Upper lobe of left lung (tissue), 6 donors: Measurements from ENCODE around the gene PRKN. TPM values are rescaled to one million over a fixed set of nuclear protein-coding genes. Genes with fewer than 3 reads are reported as not detected.
A peak's percentile ranks its signal among the peaks of the same experiment; 100 is the strongest.
"Not testable (repeated sequence)": the region's sequence is repeated elsewhere in the genome, so short reads cannot be mapped to it uniquely, and the experiment has no call there.

Source experiments
- ATAC-seq, 2 donors: fragments of 200-7000 bp; cut with Tn5 transposase; one replicate each; pipeline ENCODE4 v1.9.1; 2022; ENCODE audit warnings: mild to moderate bottlenecking in 2 of 2, moderate library complexity in 2 of 2; ENCODE audit not compliant: low FRiP score in 2 of 2
- DNase-seq, 2 donors: peaks; one replicate each; pipeline ENCODE4 v3.0.0-alpha.2; 2019 to 2020
- H3K27ac ChIP-seq, 4 donors: fragments of 200-600 bp; sonication (generic); one replicate each; pipeline ENCODE4 v1.5.1; 2016 to 2019
- H3K27me3 ChIP-seq, 4 donors: fragments of 200-600 bp; sonication (generic); one replicate each; pipeline ENCODE4 v1.5.1; 2017 to 2019
- H3K36me3 ChIP-seq, 4 donors: fragments of 200-600 bp; sonication (generic); one replicate each; pipeline ENCODE4 v1.5.1; 2016 to 2019
- H3K4me1 ChIP-seq, 4 donors: fragments of 200-600 bp; sonication (generic); one replicate each; pipeline ENCODE4 v1.5.1; 2018 to 2019
- H3K4me3 ChIP-seq, 4 donors: fragments of 200-600 bp; sonication (generic); one replicate each; pipeline ENCODE4 v1.5.1; 2017 to 2019; ENCODE audit warnings: mild to moderate bottlenecking in 2 of 4, moderate library complexity in 1 of 4
- H3K9me3 ChIP-seq, 4 donors: fragments of 200-600 bp; sonication (generic); one replicate each; pipeline ENCODE4 v1.5.1; 2018 to 2019
- EP300 ChIP-seq, 4 donors: sonication (generic); formaldehyde crosslinking; IDR thresholded peaks; one replicate each; pipeline ENCODE4 v1.5.1; 2017; ENCODE audit warnings: antibody characterized with exemption in 4 of 4, control low read depth in 2 of 4
- POLR2A ChIP-seq, 4 donors: fragments of 450-650 bp; IDR thresholded peaks; one replicate each; pipeline ENCODE4 v1.5.1; 2016 to 2017; ENCODE audit warnings: antibody characterized with exemption in 4 of 4, mild to moderate bottlenecking in 2 of 4
- POLR2AphosphoS5 ChIP-seq, 2 donors: sonication (generic); formaldehyde crosslinking; IDR thresholded peaks; one replicate each; pipeline ENCODE4 v1.5.1; 2017; ENCODE audit warnings: antibody characterized with exemption in 2 of 2
- whole genome bisulfite sequencing, 2 donors: methylation state at CpG; one replicate each; pipeline ENCODE4 v1.1.5; 2017 to 2018; 5-methylcytosine and 5-hydroxymethylcytosine counted together
- total RNA-seq, 6 donors: library from RNA; depleted of rRNA in 4 of 6; stranded (reverse); fragments of >200 nt in 4 of 6; gene quantifications; one replicate each; pipeline versions ENCODE4 v1.1.0 to v1.2.1, GENCODE V29; 2016 to 2021
- TF ChIP-seq, protein P1 (sequence below), 6 experiments: fragments of 450-650 bp in 4 of 6; fragments of 200-600 bp in 2 of 6; sonication (generic) in 2 of 6; IDR thresholded peaks; one replicate each; pipeline ENCODE4 v1.5.1; 2016 to 2019; ENCODE audit warnings: antibody characterized with exemption in 6 of 6
- donor health status: DM: no; HTN: no; CAD: no; lungs with moderate emphysema.
- donor health status: DM: no; HTN: yes; CAD: no; lungs with severe emphysema.

The PRKN gene
- total RNA-seq, 6 donors from 2014 or later = 2.7 to 29.3 (median 5.5) TPM

DNA sequence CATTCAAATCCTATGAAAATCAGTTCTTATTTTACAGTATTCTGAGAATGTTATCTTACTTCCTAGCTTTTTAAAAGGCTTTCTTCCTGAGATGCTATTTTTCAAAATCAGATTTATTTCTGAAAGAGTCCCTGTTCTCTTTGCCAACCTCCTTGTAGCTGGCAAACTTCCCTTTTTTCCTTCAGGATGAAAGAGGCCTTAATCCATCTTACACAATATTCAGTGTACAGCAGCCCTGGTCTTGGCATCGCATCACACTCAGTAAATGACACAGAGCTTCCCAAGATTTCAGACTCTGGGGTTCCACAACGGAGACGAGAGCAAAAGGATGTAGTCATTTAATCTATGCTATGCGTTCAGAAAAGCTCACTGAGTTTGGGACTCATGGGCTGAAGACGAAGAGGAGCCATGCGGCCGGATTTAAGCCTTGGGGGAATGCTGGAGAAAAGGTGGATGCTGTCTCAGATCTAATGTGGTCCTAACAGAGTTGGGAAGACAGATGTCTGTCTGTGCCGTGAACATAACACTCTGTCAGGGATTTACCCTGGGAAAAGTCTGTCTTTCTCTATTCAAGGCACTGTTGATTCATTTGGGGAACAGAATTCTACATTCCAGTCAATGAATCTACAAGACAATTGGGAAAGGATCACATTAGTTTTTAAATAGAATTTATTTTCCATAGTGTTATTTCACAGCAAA is 837.3 kb downstream of the PRKN start:
- H3K4me1 ChIP-seq = no peaks in the 10 kb centered on the region
- no peak for TF ChIP-seq POLR2A (IDR thresholded peaks at IDR 0.05)
- TF ChIP-seq POLR2AphosphoS5 (IDR thresholded peaks at IDR 0.05) = no peak
- TF ChIP-seq EP300 (IDR thresholded peaks at IDR 0.05) = no peak
- H3K4me3 ChIP-seq = no peak overlapping the region
- no peaks in the 10 kb centered on the region for H3K36me3 ChIP-seq
- 60 to 66% methylated on average over 8 of the region's 8 CpGs for WGBS, 2 donors
- H3K27ac ChIP-seq = no peak overlapping the region
- no peaks in the 10 kb centered on the region for H3K27me3 ChIP-seq
- no peak for ATAC-seq
- no peak for DNase-seq
- no peaks in the 10 kb centered on the region for H3K9me3 ChIP-seq

DNA sequence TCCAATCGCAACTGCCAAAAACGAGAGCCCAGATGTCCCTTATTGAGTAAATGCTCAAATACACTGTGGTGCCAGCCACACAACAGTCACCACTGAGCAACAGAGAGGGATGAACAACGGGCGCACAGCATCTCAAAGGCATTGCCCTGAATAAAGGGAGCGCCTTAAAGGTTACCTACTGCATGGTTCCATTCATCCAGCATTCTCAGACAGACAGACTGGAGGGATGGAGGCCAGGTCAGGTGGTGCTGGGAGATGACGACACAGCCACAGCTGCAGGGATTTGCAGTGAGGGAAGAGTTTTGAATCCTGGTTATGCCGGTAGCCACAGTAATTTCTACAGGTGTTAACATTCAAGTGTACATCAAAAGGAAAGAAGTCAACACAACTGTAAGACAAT is 838.2 kb downstream of the PRKN start:
- 83 to 88% methylated on average over 7 of the region's 7 CpGs for WGBS, 2 donors

DNA sequence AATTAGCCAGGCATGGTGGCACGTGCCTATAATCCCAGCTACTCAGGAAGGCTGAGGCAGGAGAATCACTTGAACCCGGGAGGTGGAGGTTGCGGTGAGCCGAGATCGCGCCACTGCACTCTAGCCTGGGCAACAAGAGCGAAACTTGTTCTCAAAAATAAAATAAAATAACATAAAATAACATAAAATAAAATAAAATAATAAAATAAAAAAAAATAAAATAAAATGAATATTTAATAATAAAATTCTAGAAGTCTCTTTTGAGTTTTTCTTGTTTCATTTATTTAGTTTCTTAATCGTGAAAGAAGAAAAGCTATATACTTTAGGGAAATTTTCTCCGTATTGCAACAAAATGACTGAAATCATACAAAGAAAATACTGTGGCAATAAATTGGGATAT is 841.0 kb downstream of the PRKN start:
- not testable (repeated sequence) for H3K4me3 ChIP-seq, H3K27me3 ChIP-seq, H3K36me3 ChIP-seq, H3K9me3 ChIP-seq, H3K4me1 ChIP-seq, H3K27ac ChIP-seq, ATAC-seq, DNase-seq
- WGBS, 2 donors = 97% methylated on average over 9 of the region's 9 CpGs

More for the DNA sequence above, 838.2 kb downstream of the PRKN start:
- H3K27ac ChIP-seq = no peak overlapping the region
- H3K4me1 ChIP-seq = no peaks in the 10 kb centered on the region
- H3K4me3 ChIP-seq = no peak overlapping the region
- no peak for TF ChIP-seq POLR2A (IDR thresholded peaks at IDR 0.05)
- TF ChIP-seq POLR2AphosphoS5 (IDR thresholded peaks at IDR 0.05) = no peak
- TF ChIP-seq, protein P1, sequence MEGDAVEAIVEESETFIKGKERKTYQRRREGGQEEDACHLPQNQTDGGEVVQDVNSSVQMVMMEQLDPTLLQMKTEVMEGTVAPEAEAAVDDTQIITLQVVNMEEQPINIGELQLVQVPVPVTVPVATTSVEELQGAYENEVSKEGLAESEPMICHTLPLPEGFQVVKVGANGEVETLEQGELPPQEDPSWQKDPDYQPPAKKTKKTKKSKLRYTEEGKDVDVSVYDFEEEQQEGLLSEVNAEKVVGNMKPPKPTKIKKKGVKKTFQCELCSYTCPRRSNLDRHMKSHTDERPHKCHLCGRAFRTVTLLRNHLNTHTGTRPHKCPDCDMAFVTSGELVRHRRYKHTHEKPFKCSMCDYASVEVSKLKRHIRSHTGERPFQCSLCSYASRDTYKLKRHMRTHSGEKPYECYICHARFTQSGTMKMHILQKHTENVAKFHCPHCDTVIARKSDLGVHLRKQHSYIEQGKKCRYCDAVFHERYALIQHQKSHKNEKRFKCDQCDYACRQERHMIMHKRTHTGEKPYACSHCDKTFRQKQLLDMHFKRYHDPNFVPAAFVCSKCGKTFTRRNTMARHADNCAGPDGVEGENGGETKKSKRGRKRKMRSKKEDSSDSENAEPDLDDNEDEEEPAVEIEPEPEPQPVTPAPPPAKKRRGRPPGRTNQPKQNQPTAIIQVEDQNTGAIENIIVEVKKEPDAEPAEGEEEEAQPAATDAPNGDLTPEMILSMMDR (IDR thresholded peaks at IDR 0.05) = no peak
- no peak for TF ChIP-seq EP300 (IDR thresholded peaks at IDR 0.05)
- no peak for ATAC-seq
- no peak for DNase-seq
- H3K9me3 ChIP-seq = no peaks in the 10 kb centered on the region
- H3K36me3 ChIP-seq = no peaks in the 10 kb centered on the region
- H3K27me3 ChIP-seq = no peaks in the 10 kb centered on the region

- Histone ChIP-seq H3K4me3 (no peak overlapping the region), H3K27ac (no peak overlapping the region), H3K4me1 (no peaks in the 10 kb centered on the region), H3K36me3 (no peaks in the 10 kb centered on the region), H3K27me3 (no peaks in the 10 kb centered on the region), H3K9me3 (no peaks in the 10 kb centered on the region)
- ATAC-seq (no peak), DNase-seq (no peak)
- TF ChIP-seq, protein P1 (IDR thresholded peaks at IDR 0.05) = no peak
- TF ChIP-seq POLR2AphosphoS5 (IDR thresholded peaks at IDR 0.05) = no peak
- WGBS, 2 donors = 42 to 70% methylated on average over 2 of the region's 2 CpGs
Measured at GRCh38 chr6:161884782-161885181, 842.8 kb downstream of the PRKN start.

GRCh38 chr6:161882196-161882765 is 845.3 kb downstream of the PRKN start:
- Histone ChIP-seq H3K27me3 (no peaks in the 10 kb centered on the region), H3K4me1 (no peaks in the 10 kb centered on the region), H3K27ac (no peak overlapping the region), H3K4me3 (no peak overlapping the region), H3K36me3 (no peaks in the 10 kb centered on the region), H3K9me3 (no peaks in the 10 kb centered on the region)
- peak in 1 of 2 donors; percentile 74 for DNase-seq
- WGBS, 2 donors = 79 to 83% methylated on average over 14 to 15 of the region's 15 CpGs
- TF ChIP-seq, protein P1 (IDR thresholded peaks at IDR 0.05) = no peak
- TF ChIP-seq EP300 (IDR thresholded peaks at IDR 0.05) = no peak
- no peak for TF ChIP-seq POLR2AphosphoS5 (IDR thresholded peaks at IDR 0.05)
- TF ChIP-seq POLR2A (IDR thresholded peaks at IDR 0.05) = no peak
- no peak for ATAC-seq

DNA sequence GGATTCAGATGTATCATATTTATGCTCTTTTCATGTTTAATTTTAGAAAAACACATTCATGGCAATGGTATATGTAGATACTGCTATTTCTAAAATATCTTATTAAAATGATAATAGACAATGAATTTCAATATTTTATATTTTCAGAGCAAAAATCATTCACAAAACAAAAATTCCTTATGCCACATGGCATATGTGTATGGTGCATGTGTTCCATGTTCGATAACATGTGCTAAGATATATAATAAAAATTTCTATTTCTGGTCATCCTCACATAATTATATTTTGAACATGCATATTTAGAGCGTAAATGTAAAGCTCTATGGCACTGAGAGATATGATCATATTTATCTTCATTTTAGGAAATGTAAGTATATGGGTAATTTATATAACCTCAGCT is 847.5 kb downstream of the PRKN start:
- no peaks in the 10 kb centered on the region for H3K9me3 ChIP-seq
- no peak for ATAC-seq
- no peak overlapping the region for H3K27ac ChIP-seq
- TF ChIP-seq, protein P1 (IDR thresholded peaks at IDR 0.05) = no peak
- TF ChIP-seq POLR2AphosphoS5 (IDR thresholded peaks at IDR 0.05) = no peak
- TF ChIP-seq POLR2A (IDR thresholded peaks at IDR 0.05) = no peak
- TF ChIP-seq EP300 (IDR thresholded peaks at IDR 0.05) = no peak
- no peak for DNase-seq
- H3K4me1 ChIP-seq = no peaks in the 10 kb centered on the region
- H3K4me3 ChIP-seq = no peak overlapping the region
- 91 to 93% methylated on average over 2 of the region's 2 CpGs for WGBS, 2 donors
- no peaks in the 10 kb centered on the region for H3K36me3 ChIP-seq
- H3K27me3 ChIP-seq = no peaks in the 10 kb centered on the region
